IMR-90 (cell line): Measurements from ENCODE around the gene MPZL3. TPM values are rescaled to one million over a fixed set of nuclear protein-coding genes. Genes with fewer than 3 reads are reported as not detected.

Experiments
- ATAC-seq: fragments of 200-7000 bp; cut with Tn5 transposase; 2 replicates; pipeline ENCODE4 v1.9.1; 2020; ENCODE audit warnings: low read depth, mild to moderate bottlenecking, moderate library complexity
- BruUV-seq: library from RNA; stranded (reverse); fragments of 400-500 nt; replicated peaks from 2 replicates; lab custom pipeline; 2021; lab: Mats Ljungman, UMichigan
- CTCF ChIA-PET: fragments of 300-600 bp; formaldehyde crosslinking; extraction: SDS; loops from one replicate; lab custom pipeline; 2021; ENCODE audit warnings: antibody characterized with exemption; lab: Yijun Ruan, JAX
- POLR2A ChIA-PET: fragments of 300-600 bp; sonication (Branson Sonifier 250); formaldehyde crosslinking; loops from one replicate; lab custom pipeline; 2022; ENCODE audit warnings: antibody characterized with exemption; ENCODE audit not compliant: unreplicated experiment; lab: Charles Lee
- DNase-seq: peaks from one replicate; pipeline ENCODE4 v3.0.0; 2013
- H2AFZ ChIP-seq: replicated peaks from 2 replicates; pipeline ENCODE3; 2013; ENCODE audit warnings: low read length, mild to moderate bottlenecking; ENCODE audit not compliant: poor library complexity
- H2AK5ac ChIP-seq: 2 replicates; pipeline ENCODE4 v1.6.1; 2013; ENCODE audit warnings: low read depth, low read length, inconsistent platforms
- H2AK9ac ChIP-seq: replicated peaks from 2 replicates; pipeline ENCODE3; 2013; ENCODE audit warnings: mild to moderate bottlenecking, low read depth, low read length, moderate library complexity; ENCODE audit not compliant: poor library complexity
- H2BK120ac ChIP-seq: 2 replicates; pipeline ENCODE4 v1.6.1; 2013; ENCODE audit warnings: low read depth, low read length, inconsistent platforms
- H2BK15ac ChIP-seq: 3 replicates; pipeline ENCODE4 v1.6.1; 2013; ENCODE audit warnings: low read depth, low read length, inconsistent platforms
- H2BK20ac ChIP-seq: 2 replicates; pipeline ENCODE4 v1.6.1; 2013; ENCODE audit warnings: low read depth, mild to moderate bottlenecking, inconsistent platforms, low read length, moderate library complexity
- H2BK5ac ChIP-seq: 2 replicates; pipeline ENCODE4 v1.6.1; 2013; ENCODE audit warnings: mild to moderate bottlenecking, low read depth, low read length, inconsistent platforms; ENCODE audit not compliant: poor library complexity, severe bottlenecking
- H3K14ac ChIP-seq: replicated peaks from 2 replicates; pipeline ENCODE4 v1.6.1; 2013; ENCODE audit warnings: low read depth, low read length, inconsistent platforms
- H3K18ac ChIP-seq: 2 replicates; pipeline ENCODE4 v1.6.1; 2013; ENCODE audit warnings: low read depth, low read length, control low read depth
- H3K23ac ChIP-seq: 2 replicates; pipeline ENCODE4 v1.6.1; 2013; ENCODE audit warnings: low read depth, low read length, inconsistent platforms
- H3K27ac ChIP-seq: 2 replicates; pipeline ENCODE4 v1.5.1; 2013; ENCODE audit warnings: mild to moderate bottlenecking, control low read depth, low read length; ENCODE audit not compliant: insufficient read depth
- H3K27me3 ChIP-seq: 2 replicates; pipeline ENCODE4 v1.6.1; 2013; ENCODE audit warnings: low read length; ENCODE audit not compliant: control insufficient read depth, insufficient read depth
- H3K36me3 ChIP-seq: 2 replicates; pipeline ENCODE4 v1.6.1; 2013; ENCODE audit warnings: low read length, mixed read lengths; ENCODE audit not compliant: control insufficient read depth, insufficient read depth
- H3K4ac ChIP-seq: 2 replicates; pipeline ENCODE4 v1.6.1; 2013; ENCODE audit warnings: low read depth, low read length, inconsistent platforms
- H3K4me1 ChIP-seq: 2 replicates; pipeline ENCODE4 v1.6.1; 2013; ENCODE audit warnings: low read length, mixed read lengths; ENCODE audit not compliant: control insufficient read depth, insufficient read depth
- H3K4me2 ChIP-seq: 2 replicates; pipeline ENCODE4 v1.6.1; 2013; ENCODE audit warnings: low read depth, mild to moderate bottlenecking, control low read depth, low read length, moderate library complexity
- H3K4me3 ChIP-seq: 2 replicates; pipeline ENCODE4 v1.5.1; 2013; ENCODE audit warnings: low read depth, mild to moderate bottlenecking, control low read depth, low read length, moderate library complexity; ENCODE audit not compliant: insufficient read depth
- H3K56ac ChIP-seq: 2 replicates; pipeline ENCODE4 v1.6.1; 2013; ENCODE audit warnings: low read length, inconsistent platforms; ENCODE audit not compliant: insufficient read depth; ENCODE audit errors: extremely low read depth
- H3K79me1 ChIP-seq, 2 experiments: 2 replicates each; pipeline ENCODE4 v1.6.1; 2013; ENCODE audit warnings: low read length in 2 of 2, inconsistent platforms in 1 of 2, low read depth in 1 of 2
- H3K9ac ChIP-seq: 2 replicates; pipeline ENCODE4 v1.6.1; 2013; ENCODE audit warnings: low read depth, low read length, control low read depth
- H3K9me1 ChIP-seq: 2 replicates; pipeline ENCODE4 v1.6.1; 2013; ENCODE audit warnings: low read length, inconsistent platforms; ENCODE audit not compliant: insufficient read depth
- H3K9me3 ChIP-seq: 2 replicates; pipeline ENCODE4 v1.6.1; 2013; ENCODE audit warnings: low read length; ENCODE audit not compliant: control insufficient read depth, insufficient read depth
- H4K20me1 ChIP-seq: 2 replicates; pipeline ENCODE4 v1.6.1; 2013; ENCODE audit warnings: low read length, inconsistent platforms; ENCODE audit not compliant: insufficient read depth
- H4K5ac ChIP-seq: 2 replicates; pipeline ENCODE4 v1.6.1; 2013; ENCODE audit warnings: mild to moderate bottlenecking, low read depth, low read length, control low read depth
- H4K8ac ChIP-seq, 2 experiments: 2 replicates each; pipeline ENCODE4 v1.6.1; 2013; ENCODE audit warnings: low read depth in 2 of 2, low read length in 2 of 2, control low read depth in 1 of 2, inconsistent platforms in 1 of 2
- H4K91ac ChIP-seq: 2 replicates; pipeline ENCODE4 v1.6.1; 2013; ENCODE audit warnings: low read depth, low read length, inconsistent platforms; ENCODE audit not compliant: insufficient read depth
- POLR2A ChIP-seq: IDR thresholded peaks from 2 replicates; pipeline ENCODE4 v1.6.1; 2012; ENCODE audit warnings: mild to moderate bottlenecking, low read depth, low read length
- SMC3 ChIP-seq: fragments of 150-350 bp; IDR thresholded peaks from 2 replicates; pipeline ENCODE4 v1.6.1; 2016; ENCODE audit warnings: low read depth, mild to moderate bottlenecking, antibody characterized with exemption, low read length, moderate library complexity
- WGBS, 2 experiments: methylation state at CpG; one replicate each; pipeline versions ENCODE4 v1.1.5 to v1.1.7; 2013; ENCODE audit warnings: missing lambda C conversion rate in 2 of 2; ENCODE audit not compliant: insufficient read length in 1 of 2; ENCODE audit errors: extremely low coverage in 2 of 2; 5-methylcytosine and 5-hydroxymethylcytosine counted together
- dilution Hi-C: fragments of 300-500 bp; cut with HindIII; formaldehyde crosslinking; loops from one replicate; pipeline ENCODE4 v1.14.3; 2018; ENCODE audit warnings: low sequenced_read_pairs; ENCODE audit not compliant: unreplicated experiment
- in situ Hi-C: fragments of 300-500 bp; cut with MboI; formaldehyde crosslinking; loops from 3 replicates; pipeline ENCODE4 v1.14.3; 2019; ENCODE audit warnings: low sequenced_read_pairs, inconsistent platforms, mixed read lengths
- intact Hi-C: fragments of 100-400 bp; cut with micrococcal nuclease; formaldehyde crosslinking; loops from 2 replicates; pipeline ENCODE4 v1.10.0; 2022
- polyA plus RNA-seq, 3 experiments: library from polyadenylated mRNA; depleted of rRNA; stranded (reverse); fragments of >200 nt; gene quantifications; 2 replicates each; pipeline ENCODE4 v1.2.3, GENCODE V29; 2012; ENCODE audit warnings: low replicate concordance in 1 of 3
- total RNA-seq: library from RNA; depleted of rRNA; stranded (reverse); fragments of >200 nt; gene quantifications from 2 replicates; pipeline ENCODE4 v1.2.3, GENCODE V29; 2012

The MPZL3 gene
- total and polyA plus RNA-seq, 2 of the 4 experiments (the other 2 are of a cell fraction) = 0.15 to 0.36 TPM

DNA sequence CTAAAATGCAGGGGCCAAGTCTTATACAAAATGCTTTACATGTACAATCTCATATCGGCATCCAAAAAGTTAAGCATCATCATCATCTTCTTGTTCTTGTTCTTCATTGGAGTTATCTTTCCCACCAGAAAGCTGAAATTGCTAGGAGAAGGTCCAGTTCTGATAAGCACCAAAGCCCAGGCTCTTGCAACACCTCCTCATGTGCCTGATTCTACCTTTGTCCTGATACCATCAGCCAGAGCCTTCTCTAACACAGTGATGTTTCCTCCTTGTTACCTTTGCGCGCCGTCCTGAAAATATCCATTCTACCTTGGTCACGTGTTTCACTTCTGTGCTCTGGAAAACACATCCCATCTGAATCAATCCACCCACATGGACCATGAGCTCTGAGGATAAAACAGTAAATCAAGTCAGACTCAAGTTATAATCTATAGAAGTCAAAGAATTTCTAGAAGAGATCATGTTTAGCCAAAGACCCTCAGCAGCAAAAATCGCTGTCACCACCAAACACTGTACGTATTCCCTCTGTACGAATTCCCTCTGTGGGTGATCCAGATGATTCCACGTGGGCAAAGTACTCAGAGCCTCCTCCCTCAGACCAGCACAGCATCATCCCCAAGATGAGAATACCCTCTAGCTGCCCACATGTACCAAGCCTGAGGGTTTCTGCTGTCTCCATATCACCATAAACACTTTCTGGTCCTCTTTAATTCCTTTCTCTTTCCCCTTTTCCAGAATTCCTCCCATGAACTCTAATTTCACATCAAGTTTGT lies 46.4 kb downstream of the MPZL3 start:
- Histone ChIP-seq H3K4ac (no peak overlapping the region), H3K23ac (no peak overlapping the region), H3K36me3 (no peaks in the 10 kb centered on the region), H4K8ac (no peak overlapping the region), H3K4me1 (no peaks in the 10 kb centered on the region), H2BK5ac (no peak overlapping the region), H3K9me3 (no peaks in the 10 kb centered on the region), H4K91ac (no peak overlapping the region), H3K4me3 (no peak overlapping the region), H2BK15ac (no peak overlapping the region), H2AFZ (no peak overlapping the region), H3K9me1 (no peaks in the 10 kb centered on the region), H3K27ac (no peak overlapping the region), H4K5ac (no peak overlapping the region), H2AK9ac (no peak overlapping the region), H3K9ac (no peak overlapping the region), H2BK20ac (no peak overlapping the region), H3K56ac (no peak overlapping the region), H3K4me2 (no peak overlapping the region), H2AK5ac (no peak overlapping the region), H2BK120ac (no peak overlapping the region), H3K79me1 (no peaks in the 10 kb centered on the region), H3K18ac (no peak overlapping the region), H3K14ac (no peak overlapping the region), H3K27me3 (peaks cover 18% of the 10 kb centered on the region), H4K20me1 (no peaks in the 10 kb centered on the region)
- ATAC-seq = no peak
- in situ Hi-C loops (no loop called here), intact Hi-C loops (no loop called here), dilution Hi-C loops (no loop called here)
- ChIA-PET CTCF (no interaction called here), POLR2A (no interaction called here)
- no TSS peak for BruUV-seq
- no peak for DNase-seq
- WGBS, 2 experiments = 64% methylated on average over 5 of the region's 9 CpGs; no CpG with 5 or more reads in 1 of the 2 experiments
- TF ChIP-seq SMC3 = no peak
- no peak for TF ChIP-seq POLR2A
